PC-3 (cell line): Measurements from ENCODE around the gene DLGAP1. TPM values are rescaled to one million over a fixed set of nuclear protein-coding genes. Genes with fewer than 3 reads are reported as not detected.

Source experiments
- ATAC-seq: fragments of 200-7000 bp; cut with Tn5 transposase; 2 replicates; pipeline ENCODE4 v1.9.1; 2020; ENCODE audit warnings: mild to moderate bottlenecking, moderate library complexity
- BruUV-seq: library from RNA; stranded (reverse); fragments of 400-500 nt; replicated peaks from 2 replicates; lab custom pipeline; 2021; lab: Mats Ljungman, UMichigan
- CTCF ChIA-PET: fragments of 300-600 bp; sonication (Branson Sonifier 250); formaldehyde crosslinking; loops from one replicate; lab custom pipeline; 2022; ENCODE audit warnings: antibody characterized with exemption; lab: Charles Lee
- POLR2A ChIA-PET: fragments of 300-600 bp; sonication (Branson Sonifier 250); formaldehyde crosslinking; loops from one replicate; lab custom pipeline; 2022; ENCODE audit warnings: antibody characterized with exemption; ENCODE audit not compliant: unreplicated experiment; lab: Charles Lee
- DNase-seq: peaks from one replicate; pipeline ENCODE4 v3.0.0-alpha.2; 2015
- H2AFZ ChIP-seq: fragments of 300-600 bp; sonication (generic); 2 replicates; pipeline ENCODE4 v1.6.0; 2016; ENCODE audit warnings: antibody characterized with exemption, low read length
- H3F3A ChIP-seq: fragments of 300-600 bp; sonication (generic); one replicate; pipeline ENCODE4 v1.6.0; 2017; ENCODE audit warnings: antibody characterized with exemption, low read length, control low read depth, mild to moderate bottlenecking; ENCODE audit not compliant: unreplicated experiment
- H3K27ac ChIP-seq: fragments of 300-600 bp; sonication (generic); 2 replicates; pipeline ENCODE4 v1.5.1; 2016; ENCODE audit warnings: mild to moderate bottlenecking, low read length
- H3K27me3 ChIP-seq: fragments of 300-600 bp; sonication (generic); 2 replicates; pipeline ENCODE4 v1.6.1; 2016; ENCODE audit warnings: low read length, mixed read lengths
- H3K36me3 ChIP-seq: fragments of 300-600 bp; sonication (generic); 2 replicates; pipeline ENCODE4 v1.6.1; 2016; ENCODE audit warnings: low read depth, mixed run types, low read length, mixed read lengths
- H3K4me1 ChIP-seq: fragments of 300-600 bp; sonication (generic); 2 replicates; pipeline ENCODE4 v1.5.1; 2016; ENCODE audit warnings: low read length; ENCODE audit not compliant: insufficient read depth
- H3K4me2 ChIP-seq: fragments of 300-600 bp; sonication (generic); 2 replicates; pipeline ENCODE4 v1.6.0; 2016; ENCODE audit warnings: low read length
- H3K4me3 ChIP-seq: fragments of 300-600 bp; sonication (generic); 2 replicates; pipeline ENCODE4 v1.5.1; 2016; ENCODE audit warnings: mild to moderate bottlenecking, low read length, mixed read lengths
- H3K79me2 ChIP-seq: fragments of 300-600 bp; sonication (generic); 2 replicates; pipeline ENCODE4 v1.6.1; 2017; ENCODE audit warnings: low read length, mixed read lengths
- H3K9ac ChIP-seq: fragments of 300-600 bp; sonication (generic); 2 replicates; pipeline ENCODE4 v1.6.0; 2016; ENCODE audit warnings: mild to moderate bottlenecking, low read length
- H3K9me2 ChIP-seq: fragments of 300-600 bp; sonication (generic); replicated peaks from 2 replicates; pipeline ENCODE4 v1.6.1; 2016; ENCODE audit warnings: mixed run types, low read length, mixed read lengths
- H3K9me3 ChIP-seq: fragments of 300-600 bp; sonication (generic); 2 replicates; pipeline ENCODE4 v1.6.1; 2016; ENCODE audit warnings: low read length, mixed read lengths
- H4K20me1 ChIP-seq: fragments of 300-600 bp; sonication (generic); 2 replicates; pipeline ENCODE4 v1.6.1; 2016; ENCODE audit warnings: low read length, mixed read lengths
- EZH2 ChIP-seq: fragments of 300-600 bp; sonication (generic); IDR thresholded peaks from one replicate; pipeline ENCODE4 v1.6.1; 2017; ENCODE audit warnings: antibody characterized with exemption, mild to moderate bottlenecking, low read length; ENCODE audit not compliant: unreplicated experiment
- EZH2phosphoT487 ChIP-seq: fragments of 300-600 bp; sonication (generic); IDR thresholded peaks from 2 replicates; pipeline ENCODE4 v1.6.1; 2018; ENCODE audit warnings: mild to moderate bottlenecking, antibody characterized with exemption, low read length, borderline replicate concordance
- intact Hi-C: fragments of 100-400 bp; cut with micrococcal nuclease; formaldehyde crosslinking; loops from 2 replicates; pipeline ENCODE4 v1.9.0; 2023
- total RNA-seq: library from RNA; depleted of rRNA; stranded (reverse); fragments of >200 nt; gene quantifications from 2 replicates; pipeline ENCODE4 v1.2.3, GENCODE V29; 2014
- TF ChIP-seq, protein P1 (sequence below): fragments of 300-600 bp; sonication (generic); conservative IDR thresholded peaks from 2 replicates; pipeline ENCODE4 v1.5.1; 2017; ENCODE audit warnings: antibody characterized with exemption, low read depth, mild to moderate bottlenecking, low read length

DLGAP1 gene
- total RNA-seq, 1 experiment from 2014 or later: not detected

DNA sequence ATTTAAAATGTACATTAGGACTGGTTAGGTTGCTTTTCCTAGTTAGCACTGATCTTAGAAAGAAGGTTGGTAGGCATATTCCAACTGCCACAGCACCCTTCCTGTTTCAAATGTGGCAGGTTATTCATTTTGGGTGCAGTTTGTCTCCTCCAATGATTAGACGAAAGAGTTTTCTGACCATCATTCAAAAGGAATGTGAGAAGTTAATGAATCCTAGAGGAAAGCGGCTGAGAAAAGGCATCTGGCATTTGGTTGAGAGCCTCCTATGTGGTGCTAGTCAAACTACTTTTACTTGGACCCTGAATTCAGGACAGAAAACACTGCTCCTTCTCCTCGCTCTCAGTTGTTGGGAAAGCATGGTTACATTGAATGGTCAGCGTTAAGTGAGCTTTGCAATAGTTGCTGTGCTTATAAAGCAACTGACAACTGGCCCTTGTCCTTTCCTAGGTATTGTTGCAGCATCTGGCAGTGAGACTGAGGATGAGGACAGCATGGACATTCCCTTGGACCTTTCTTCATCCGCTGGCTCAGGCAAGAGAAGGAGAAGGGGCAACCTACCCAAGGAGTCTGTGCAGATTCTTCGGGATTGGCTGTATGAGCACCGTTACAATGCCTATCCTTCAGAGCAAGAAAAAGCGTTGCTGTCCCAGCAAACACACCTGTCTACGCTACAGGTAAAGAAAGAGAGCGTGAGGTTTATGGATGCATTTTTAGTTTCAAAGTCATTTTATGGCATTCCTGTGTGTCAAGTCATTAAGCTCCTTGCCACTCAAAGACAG is 999.0 kb downstream of the DLGAP1 start:
- Histone ChIP-seq H3K9me3 (no peaks in the 10 kb centered on the region), H4K20me1 (peaks cover 34% of the 10 kb centered on the region), H3K9me2 (no peaks in the 10 kb centered on the region), H3K4me1 (peaks cover 51% of the 10 kb centered on the region), H3K4me2 (peak overlapping the region; percentile 87), H3K27me3 (no peaks in the 10 kb centered on the region), H3K27ac (peak overlapping the region; percentile 95), H3F3A (peaks cover 18% of the 10 kb centered on the region), H3K4me3 (peak overlapping the region; percentile 96), H3K79me2 (peaks cover 87% of the 10 kb centered on the region), H3K36me3 (peaks cover 27% of the 10 kb centered on the region), H2AFZ (no peak overlapping the region), H3K9ac (peak overlapping the region; percentile 97)
- ChIA-PET CTCF (interaction anchor here (0.7 to 2.6 kb wide), 2 partner anchors 129 to 159 kb away, joined by 3 to 15 read pairs; no protein-coding TSS in a partner anchor), POLR2A (interaction anchor here (0.6 to 1.5 kb wide), 7 partner anchors 8 to 173 kb away, joined by 3 to 23 read pairs (median 5); no protein-coding TSS in a partner anchor)
- DNase-seq (peak; percentile 75), ATAC-seq (peak; percentile 8)
- TF ChIP-seq EZH2 (no peak), EZH2phosphoT487 (no peak)
- TF ChIP-seq, protein P1, sequence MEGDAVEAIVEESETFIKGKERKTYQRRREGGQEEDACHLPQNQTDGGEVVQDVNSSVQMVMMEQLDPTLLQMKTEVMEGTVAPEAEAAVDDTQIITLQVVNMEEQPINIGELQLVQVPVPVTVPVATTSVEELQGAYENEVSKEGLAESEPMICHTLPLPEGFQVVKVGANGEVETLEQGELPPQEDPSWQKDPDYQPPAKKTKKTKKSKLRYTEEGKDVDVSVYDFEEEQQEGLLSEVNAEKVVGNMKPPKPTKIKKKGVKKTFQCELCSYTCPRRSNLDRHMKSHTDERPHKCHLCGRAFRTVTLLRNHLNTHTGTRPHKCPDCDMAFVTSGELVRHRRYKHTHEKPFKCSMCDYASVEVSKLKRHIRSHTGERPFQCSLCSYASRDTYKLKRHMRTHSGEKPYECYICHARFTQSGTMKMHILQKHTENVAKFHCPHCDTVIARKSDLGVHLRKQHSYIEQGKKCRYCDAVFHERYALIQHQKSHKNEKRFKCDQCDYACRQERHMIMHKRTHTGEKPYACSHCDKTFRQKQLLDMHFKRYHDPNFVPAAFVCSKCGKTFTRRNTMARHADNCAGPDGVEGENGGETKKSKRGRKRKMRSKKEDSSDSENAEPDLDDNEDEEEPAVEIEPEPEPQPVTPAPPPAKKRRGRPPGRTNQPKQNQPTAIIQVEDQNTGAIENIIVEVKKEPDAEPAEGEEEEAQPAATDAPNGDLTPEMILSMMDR: no peak
- BruUV-seq: TSS peak; percentile 18
- intact Hi-C loops: loop anchor here (1.0 to 10.0 kb wide), 5 partner anchors 41 to 331 kb away; no protein-coding TSS in a partner anchor

DNA sequence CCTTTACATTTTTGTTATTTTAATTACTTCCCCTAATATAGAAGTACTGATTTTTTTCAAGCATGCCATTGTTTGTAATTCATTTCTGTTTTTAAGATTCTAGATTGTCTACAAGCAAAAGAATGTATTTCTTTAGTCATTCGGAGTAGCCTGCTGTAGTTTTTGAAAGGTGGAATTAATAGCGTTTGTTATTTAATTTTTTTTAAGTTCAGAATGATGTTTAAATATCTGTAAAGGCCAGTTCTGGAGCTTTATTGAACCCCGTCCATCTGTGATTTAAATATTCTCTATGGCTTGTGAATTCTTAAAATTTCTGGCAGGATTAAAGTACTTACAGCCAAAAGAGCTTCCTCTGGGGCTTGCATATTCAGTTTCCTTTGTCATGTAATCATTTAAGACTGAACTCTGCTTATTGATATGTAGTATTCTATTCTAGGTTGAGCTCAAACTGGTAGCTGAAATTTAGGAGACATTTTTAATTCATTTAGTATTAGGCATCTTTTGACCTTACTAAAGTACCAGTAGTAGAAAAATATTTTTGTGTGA is 999.9 kb downstream of the DLGAP1 start:
- ChIA-PET CTCF (interaction anchor here (0.6 to 2.6 kb wide), 3 partner anchors 130 to 173 kb away, joined by 3 to 15 read pairs (median 9); no protein-coding TSS in a partner anchor), POLR2A (interaction anchor here (0.5 to 0.9 kb wide), 8 partner anchors 128 to 339 kb away, joined by 3 to 7 read pairs (median 4); no protein-coding TSS in a partner anchor)
- Histone ChIP-seq H4K20me1 (peaks cover 37% of the 10 kb centered on the region), H3K4me2 (peak overlapping the region; percentile 87), H3K27ac (peak overlapping the region; percentile 95), H3K9me3 (no peaks in the 10 kb centered on the region), H3K27me3 (no peaks in the 10 kb centered on the region), H3K36me3 (peaks cover 19% of the 10 kb centered on the region), H2AFZ (no peak overlapping the region), H3K9me2 (no peaks in the 10 kb centered on the region), H3F3A (peaks cover 18% of the 10 kb centered on the region), H3K9ac (peak overlapping the region; percentile 97), H3K4me1 (peaks cover 51% of the 10 kb centered on the region), H3K4me3 (peak overlapping the region; percentile 96), H3K79me2 (peaks cover 88% of the 10 kb centered on the region)
- DNase-seq (no peak), ATAC-seq (no peak)
- no peak for TF ChIP-seq EZH2
- TF ChIP-seq EZH2phosphoT487: no peak
- TF ChIP-seq, protein P1: peak; percentile 6; the same call in 1 of the 2 replicates
- intact Hi-C loops: loop anchor here (5.0 to 10.0 kb wide), 2 partner anchors 42 to 330 kb away; no protein-coding TSS in a partner anchor
- BruUV-seq: no TSS peak
